Testis (tissue), 3 donors: ENCODE data around the gene ARPC5. TPM values are rescaled to one million over a fixed set of nuclear protein-coding genes. Genes with fewer than 3 reads are reported as not detected.

ENCODE experiments used
- DNase-seq: peaks from one replicate; pipeline ENCODE4 v3.0.0-alpha.2; 2019
- H3K27ac ChIP-seq, 2 donors: fragments of 200-600 bp; sonication (generic); one replicate each; pipeline ENCODE4 v1.5.1; 2019
- H3K27me3 ChIP-seq: fragments of 200-600 bp; sonication (generic); one replicate; pipeline ENCODE4 v1.5.1; 2019
- H3K36me3 ChIP-seq: fragments of 200-600 bp; sonication (generic); one replicate; pipeline ENCODE4 v1.5.1; 2017; ENCODE audit warnings: low read depth; ENCODE audit errors: missing control alignments
- H3K4me1 ChIP-seq: fragments of 200-600 bp; sonication (generic); one replicate; pipeline ENCODE4 v1.5.1; 2019
- H3K4me3 ChIP-seq, 2 donors: fragments of 200-600 bp; sonication (generic); one replicate each; pipeline ENCODE4 v1.5.1; 2017 to 2019
- H3K9me3 ChIP-seq: fragments of 200-600 bp; sonication (generic); one replicate; pipeline ENCODE4 v1.5.1; 2017
- CTCF ChIP-seq, 3 experiments: fragments of 450-650 bp in 2 of 3; fragments of 200-600 bp in 1 of 3; sonication (generic) in 1 of 3; IDR thresholded peaks; one replicate each; pipeline ENCODE4 v1.5.1; 2016 to 2019; ENCODE audit warnings: antibody characterized with exemption in 3 of 3, mild to moderate bottlenecking in 2 of 3, moderate library complexity in 1 of 3
- POLR2A ChIP-seq: fragments of 450-650 bp; IDR thresholded peaks from one replicate; pipeline ENCODE4 v1.6.1; 2017; ENCODE audit warnings: antibody characterized with exemption, mild to moderate bottlenecking, moderate library complexity
- WGBS, 2 donors: methylation state at CpG; one replicate each; pipeline ENCODE4 v1.1.5; 2018; 5-methylcytosine and 5-hydroxymethylcytosine counted together
- intact Hi-C: fragments of 100-400 bp; cut with DNase I; formaldehyde crosslinking; loops from one replicate; pipeline ENCODE4 v1.15.1; 2023; ENCODE audit warnings: low total_unique reads
- polyA plus RNA-seq: library from polyadenylated mRNA; stranded (reverse); fragments of 350-450 nt; fragmentation: Illumina TruSeq; extraction: RNeasy Lipid Tissue Mini Kit (QIAGEN cat#74804); gene quantifications from one replicate; pipeline ENCODE4 v1.2.3, GENCODE V29; 2014; ENCODE audit warnings: low read depth, low replicate concordance; ENCODE audit not compliant: insufficient read depth
- total RNA-seq, 2 donors: library from RNA; depleted of rRNA; stranded (reverse); fragments of >200 nt; gene quantifications; one replicate each; pipeline ENCODE4 v1.2.3, GENCODE V29; 2016

Gene ARPC5
- total and polyA plus RNA-seq, 3 donors from 2014 or later = 55.8 to 136 (median 66.6) TPM

GRCh38 chr1:183673605-183674323, 38.2 kb upstream of the ARPC5 start:
- Histone ChIP-seq H3K4me3 (no peak overlapping the region), H3K9me3 (no peaks in the 10 kb centered on the region), H3K27ac (no peak overlapping the region), H3K27me3 (no peaks in the 10 kb centered on the region), H3K36me3 (no peaks in the 10 kb centered on the region), H3K4me1 (no peaks in the 10 kb centered on the region)
- no peak for DNase-seq
- WGBS, 2 donors = 96% methylated on average over 2 of the region's 2 CpGs
- TF ChIP-seq POLR2A (no peak), CTCF (IDR thresholded peaks at IDR 0.05) (no peak)
- intact Hi-C loops = no loop called here

GRCh38 chr1:183670169-183670568, 34.6 kb upstream of the ARPC5 start:
- Histone ChIP-seq H3K27ac (no peak overlapping the region), H3K4me1 (no peaks in the 10 kb centered on the region), H3K27me3 (no peaks in the 10 kb centered on the region), H3K9me3 (no peaks in the 10 kb centered on the region), H3K36me3 (no peaks in the 10 kb centered on the region), H3K4me3 (no peak overlapping the region)
- intact Hi-C loops = no loop called here
- no peak for DNase-seq
- WGBS, 2 donors = 85 to 100% methylated on average over 1 of the region's 1 CpG
- TF ChIP-seq CTCF (IDR thresholded peaks at IDR 0.05) (peak in 1 of 3 experiments; percentile 4), POLR2A (no peak)

- no peaks in the 10 kb centered on the region for H3K9me3 ChIP-seq
- no peak overlapping the region for H3K27ac ChIP-seq
- H3K4me3 ChIP-seq = no peak overlapping the region
- intact Hi-C loops = loop anchor here (10.0 kb wide), 1 partner anchor 258 kb away; no protein-coding TSS in a partner anchor
- no peaks in the 10 kb centered on the region for H3K27me3 ChIP-seq
- WGBS, 2 donors = 90 to 93% methylated on average over 3 of the region's 3 CpGs
- DNase-seq = no peak
- no peaks in the 10 kb centered on the region for H3K36me3 ChIP-seq
- TF ChIP-seq CTCF (IDR thresholded peaks at IDR 0.05) (no peak), POLR2A (no peak)
- peaks cover 4% of the 10 kb centered on the region for H3K4me1 ChIP-seq
Observed at GRCh38 chr1:183656355-183656754, 20.8 kb upstream of the ARPC5 start.

GRCh38 chr1:183655562-183656075, 20.0 kb upstream of the ARPC5 start:
- peak; percentile 94 for DNase-seq
- Histone ChIP-seq H3K4me3 (no peak overlapping the region), H3K4me1 (peaks cover 4% of the 10 kb centered on the region), H3K27me3 (no peaks in the 10 kb centered on the region), H3K27ac (no peak overlapping the region), H3K9me3 (no peaks in the 10 kb centered on the region), H3K36me3 (no peaks in the 10 kb centered on the region)
- intact Hi-C loops = loop anchor here (10.0 kb wide), 1 partner anchor 259 kb away; no protein-coding TSS in a partner anchor
- WGBS, 2 donors = 6 to 15% methylated on average over 4 of the region's 4 CpGs
- TF ChIP-seq POLR2A (no peak), CTCF (IDR thresholded peaks at IDR 0.05) (peak; percentile 89 to 94 (median 94))

- Histone ChIP-seq H3K4me3 (no peak overlapping the region), H3K36me3 (no peaks in the 10 kb centered on the region), H3K27ac (no peak overlapping the region), H3K9me3 (no peaks in the 10 kb centered on the region), H3K27me3 (no peaks in the 10 kb centered on the region), H3K4me1 (peaks cover 4% of the 10 kb centered on the region)
- TF ChIP-seq POLR2A (no peak), CTCF (IDR thresholded peaks at IDR 0.05) (no peak)
- intact Hi-C loops = loop anchor here (10.0 kb wide), 1 partner anchor 260 kb away; no protein-coding TSS in a partner anchor
- no peak for DNase-seq
Observed at GRCh38 chr1:183654706-183655105, 19.1 kb upstream of the ARPC5 start.
